Activated T-helper 1 cell treated with anti-CD3 and anti-CD28 coated beads, Interleukin-12 subunit alpha, Interleukin-12 subunit beta, Interleukin-2, Interleukin-4 antibody, amounts not matched to agents 30 ng/mL and 10 ng/mL and 1 ng/mL, durations not matched to agents 14 hours and 24 hours and 36 hours (primary cell): ENCODE data around the gene KLHDC10. TPM values are rescaled to one million over a fixed set of nuclear protein-coding genes. Genes with fewer than 3 reads are reported as not detected.
"Not testable (repeated sequence)": the region's sequence is repeated elsewhere in the genome, so short reads cannot be mapped to it uniquely, and the experiment has no call there.

Source experiments
- DNase-seq: peaks from one replicate; pipeline ENCODE4 v3.0.0; 2021; ENCODE audit warnings: low spot score
- H3K27ac Mint-ChIP-seq: one replicate; pipeline ENCODE4 v1.8.0; 2021; ENCODE audit warnings: mild to moderate bottlenecking, mixed read lengths
- H3K27me3 Mint-ChIP-seq: one replicate; pipeline ENCODE4 v1.8.0; 2022; ENCODE audit warnings: mild to moderate bottlenecking, moderate library complexity, mixed read lengths; ENCODE audit not compliant: insufficient read depth
- H3K36me3 Mint-ChIP-seq: one replicate; pipeline ENCODE4 v1.8.0; 2021; ENCODE audit warnings: low read depth, mixed read lengths
- H3K4me1 Mint-ChIP-seq: one replicate; pipeline ENCODE4 v1.8.0; 2021; ENCODE audit warnings: low read depth, mixed read lengths
- H3K4me3 Mint-ChIP-seq: one replicate; pipeline ENCODE4 v1.8.0; 2021; ENCODE audit warnings: mild to moderate bottlenecking, moderate library complexity, mixed read lengths
- H3K9me3 Mint-ChIP-seq: one replicate; pipeline ENCODE4 v1.8.0; 2021; ENCODE audit warnings: mixed read lengths
- intact Hi-C: fragments of 100-400 bp; cut with micrococcal nuclease; formaldehyde crosslinking; loops from one replicate; pipeline ENCODE4 v1.15.1; 2024
- total RNA-seq: library from RNA; stranded (reverse); gene quantifications from 2 replicates; pipeline ENCODE4 v1.2.3, GENCODE V29; 2022

KLHDC10 gene
- total RNA-seq, 1 donor from 2014 or later: 15.6 TPM

- no peaks in the 10 kb centered on the region for H3K4me1 Mint-ChIP-seq
- H3K4me3 Mint-ChIP-seq: no peak overlapping the region
- H3K27ac Mint-ChIP-seq: no peak overlapping the region
- DNase-seq: no peak
- peaks cover 24% of the 10 kb centered on the region for H3K27me3 Mint-ChIP-seq
- no peaks in the 10 kb centered on the region for H3K9me3 Mint-ChIP-seq
- intact Hi-C loops: no loop called here
- peaks cover 7% of the 10 kb centered on the region for H3K36me3 Mint-ChIP-seq
Observed at GRCh38 chr7:130142654-130143333, 72.5 kb downstream of the KLHDC10 start.

GRCh38 chr7:130143334-130143732, 73.0 kb downstream of the KLHDC10 start:
- DNase-seq: no peak

GRCh38 chr7:130143986-130144311, 73.6 kb downstream of the KLHDC10 start:
- peaks cover 3% of the 10 kb centered on the region for H3K36me3 Mint-ChIP-seq

More at GRCh38 chr7:130143334-130143732, 73.0 kb downstream of the KLHDC10 start:
- H3K4me1 Mint-ChIP-seq: no peaks in the 10 kb centered on the region
- H3K36me3 Mint-ChIP-seq: peaks cover 5% of the 10 kb centered on the region
- peaks cover 28% of the 10 kb centered on the region for H3K27me3 Mint-ChIP-seq
- H3K9me3 Mint-ChIP-seq: no peaks in the 10 kb centered on the region
- intact Hi-C loops: no loop called here
- H3K4me3 Mint-ChIP-seq: no peak overlapping the region
- H3K27ac Mint-ChIP-seq: no peak overlapping the region

GRCh38 chr7:130144312-130145171, 74.2 kb downstream of the KLHDC10 start:
- Mint-ChIP-seq H3K9me3 (no peaks in the 10 kb centered on the region), H3K4me3 (no peak overlapping the region), H3K4me1 (no peaks in the 10 kb centered on the region), H3K27me3 (peaks cover 29% of the 10 kb centered on the region), H3K27ac (no peak overlapping the region), H3K36me3 (no peaks in the 10 kb centered on the region)
- intact Hi-C loops: no loop called here
- DNase-seq: no peak

More at GRCh38 chr7:130143986-130144311, 73.6 kb downstream of the KLHDC10 start:
- no peak overlapping the region for H3K27ac Mint-ChIP-seq
- H3K4me3 Mint-ChIP-seq: no peak overlapping the region
- H3K27me3 Mint-ChIP-seq: peaks cover 31% of the 10 kb centered on the region
- no peaks in the 10 kb centered on the region for H3K9me3 Mint-ChIP-seq
- no peak for DNase-seq
- intact Hi-C loops: no loop called here
- H3K4me1 Mint-ChIP-seq: no peaks in the 10 kb centered on the region

GRCh38 chr7:130145424-130146100, 75.2 kb downstream of the KLHDC10 start:
- Mint-ChIP-seq H3K27me3 (peaks cover 29% of the 10 kb centered on the region), H3K27ac (no peak overlapping the region), H3K4me3 (no peak overlapping the region), H3K4me1 (no peaks in the 10 kb centered on the region), H3K36me3 (no peaks in the 10 kb centered on the region), H3K9me3 (no peaks in the 10 kb centered on the region)
- no peak for DNase-seq
- intact Hi-C loops: no loop called here

GRCh38 chr7:130146142-130146541, 75.8 kb downstream of the KLHDC10 start:
- H3K36me3 Mint-ChIP-seq, H3K27ac Mint-ChIP-seq, H3K4me3 Mint-ChIP-seq, DNase-seq, H3K4me1 Mint-ChIP-seq, intact Hi-C loops, H3K9me3 Mint-ChIP-seq: not testable (repeated sequence)
- peaks cover 29% of the 10 kb centered on the region for H3K27me3 Mint-ChIP-seq

GRCh38 chr7:130146693-130147405, 76.5 kb downstream of the KLHDC10 start:
- H3K36me3 Mint-ChIP-seq: no peaks in the 10 kb centered on the region
- intact Hi-C loops: no loop called here
- no peaks in the 10 kb centered on the region for H3K9me3 Mint-ChIP-seq
- H3K27ac Mint-ChIP-seq: no peak overlapping the region
- H3K4me3 Mint-ChIP-seq: no peak overlapping the region
- no peak for DNase-seq
- no peaks in the 10 kb centered on the region for H3K4me1 Mint-ChIP-seq
- peaks cover 26% of the 10 kb centered on the region for H3K27me3 Mint-ChIP-seq

- no peaks in the 10 kb centered on the region for H3K9me3 Mint-ChIP-seq
- no peak overlapping the region for H3K27ac Mint-ChIP-seq
- no peaks in the 10 kb centered on the region for H3K4me1 Mint-ChIP-seq
- intact Hi-C loops: no loop called here
- H3K36me3 Mint-ChIP-seq: no peaks in the 10 kb centered on the region
- no peak for DNase-seq
- no peak overlapping the region for H3K4me3 Mint-ChIP-seq
- peaks cover 21% of the 10 kb centered on the region for H3K27me3 Mint-ChIP-seq
Observed at GRCh38 chr7:130147710-130148325, 77.5 kb downstream of the KLHDC10 start.

GRCh38 chr7:130148561-130148960, 78.2 kb downstream of the KLHDC10 start:
- intact Hi-C loops: no loop called here
- no peak for DNase-seq
- Mint-ChIP-seq H3K27me3 (peaks cover 17% of the 10 kb centered on the region), H3K9me3 (no peaks in the 10 kb centered on the region), H3K27ac (no peak overlapping the region), H3K36me3 (no peaks in the 10 kb centered on the region), H3K4me3 (no peak overlapping the region), H3K4me1 (no peaks in the 10 kb centered on the region)

GRCh38 chr7:130149281-130150139, 79.2 kb downstream of the KLHDC10 start:
- Mint-ChIP-seq H3K4me1 (no peaks in the 10 kb centered on the region), H3K4me3 (no peak overlapping the region), H3K9me3 (no peaks in the 10 kb centered on the region), H3K27me3 (peaks cover 11% of the 10 kb centered on the region), H3K27ac (no peak overlapping the region), H3K36me3 (no peaks in the 10 kb centered on the region)
- DNase-seq: no peak
- intact Hi-C loops: no loop called here

GRCh38 chr7:130150587-130150986, 80.3 kb downstream of the KLHDC10 start:
- no peak overlapping the region for H3K27ac Mint-ChIP-seq
- no peaks in the 10 kb centered on the region for H3K9me3 Mint-ChIP-seq
- H3K27me3 Mint-ChIP-seq: peaks cover 9% of the 10 kb centered on the region
- no peaks in the 10 kb centered on the region for H3K36me3 Mint-ChIP-seq
- H3K4me1 Mint-ChIP-seq: no peaks in the 10 kb centered on the region
- no peak overlapping the region for H3K4me3 Mint-ChIP-seq
- DNase-seq: no peak
- intact Hi-C loops: no loop called here
